AG04449 (cell line): ENCODE data around the gene RCAN3.

Source experiments
- CTCF ChIA-PET: fragments of 350-600 bp; formaldehyde crosslinking; extraction: SDS; loops from one replicate; lab custom pipeline; 2021; ENCODE audit warnings: antibody characterized with exemption; lab: Yijun Ruan, JAX
- POLR2A ChIA-PET: fragments of 400-600, 350-600 bp; formaldehyde crosslinking; extraction: SDS; loops from one replicate; lab custom pipeline; 2020; ENCODE audit warnings: antibody characterized with exemption, inconsistent platforms; lab: Yijun Ruan, JAX
- DNase-seq: peaks from one replicate; pipeline ENCODE4 v3.0.0-alpha.2; 2010; ENCODE audit warnings: low read depth, low spot score
- H3K4me3 ChIP-seq: 2 replicates; pipeline ENCODE4 v1.5.1; 2011; ENCODE audit warnings: low read depth, mild to moderate bottlenecking, control low read depth, low read length
- TF ChIP-seq, protein P1 (sequence below): IDR thresholded peaks from one replicate; pipeline ENCODE4 v1.5.1; 2011; ENCODE audit warnings: mild to moderate bottlenecking, moderate library complexity, low read length, control low read depth, inconsistent platforms; ENCODE audit not compliant: insufficient read depth; ENCODE audit errors: missing control alignments

RCAN3 gene

GRCh38 chr1:24558902-24559791 is 56.5 kb downstream of the RCAN3 start:
- ChIA-PET POLR2A (no interaction called here), CTCF (interaction anchor here (2.1 kb wide), 1 partner anchor 12 kb away, joined by 7 read pairs; no protein-coding TSS in a partner anchor)
- H3K4me3 ChIP-seq, result no peak overlapping the region
- DNase-seq, result no peak
- TF ChIP-seq, protein P1, sequence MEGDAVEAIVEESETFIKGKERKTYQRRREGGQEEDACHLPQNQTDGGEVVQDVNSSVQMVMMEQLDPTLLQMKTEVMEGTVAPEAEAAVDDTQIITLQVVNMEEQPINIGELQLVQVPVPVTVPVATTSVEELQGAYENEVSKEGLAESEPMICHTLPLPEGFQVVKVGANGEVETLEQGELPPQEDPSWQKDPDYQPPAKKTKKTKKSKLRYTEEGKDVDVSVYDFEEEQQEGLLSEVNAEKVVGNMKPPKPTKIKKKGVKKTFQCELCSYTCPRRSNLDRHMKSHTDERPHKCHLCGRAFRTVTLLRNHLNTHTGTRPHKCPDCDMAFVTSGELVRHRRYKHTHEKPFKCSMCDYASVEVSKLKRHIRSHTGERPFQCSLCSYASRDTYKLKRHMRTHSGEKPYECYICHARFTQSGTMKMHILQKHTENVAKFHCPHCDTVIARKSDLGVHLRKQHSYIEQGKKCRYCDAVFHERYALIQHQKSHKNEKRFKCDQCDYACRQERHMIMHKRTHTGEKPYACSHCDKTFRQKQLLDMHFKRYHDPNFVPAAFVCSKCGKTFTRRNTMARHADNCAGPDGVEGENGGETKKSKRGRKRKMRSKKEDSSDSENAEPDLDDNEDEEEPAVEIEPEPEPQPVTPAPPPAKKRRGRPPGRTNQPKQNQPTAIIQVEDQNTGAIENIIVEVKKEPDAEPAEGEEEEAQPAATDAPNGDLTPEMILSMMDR, result no peak

DNA sequence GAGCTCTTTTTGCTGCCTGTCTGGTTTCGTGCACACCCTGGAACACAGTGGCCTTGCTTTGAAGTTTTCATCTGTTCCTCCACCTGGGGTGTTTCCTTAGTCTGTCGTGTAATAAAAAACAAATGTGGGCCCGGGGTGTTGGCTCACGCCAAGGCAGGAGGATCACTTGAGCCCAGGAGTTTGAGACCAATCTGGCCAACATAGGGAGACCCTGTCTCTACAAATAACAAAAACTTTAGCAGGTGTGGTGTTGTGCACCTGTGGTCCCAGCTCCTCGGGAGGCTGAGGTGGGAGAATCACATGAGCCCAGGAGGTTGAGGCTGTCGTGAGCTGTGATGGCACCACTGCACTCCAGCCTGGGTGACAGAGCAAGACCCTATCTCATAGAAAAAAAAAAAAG is 57.7 kb downstream of the RCAN3 start:
- ChIA-PET CTCF (interaction anchor here (0.7 kb wide), 1 partner anchor 42 kb away, joined by 3 read pairs; no protein-coding TSS in a partner anchor), POLR2A (interaction anchor here (0.7 kb wide), 1 partner anchor 167 kb away, joined by 3 read pairs; no protein-coding TSS in a partner anchor)

GRCh38 chr1:24562625-24563024 is 60.0 kb downstream of the RCAN3 start:
- DNase-seq, result no peak
- ChIA-PET CTCF (interaction anchor here (1.7 to 1.9 kb wide), 2 partner anchors 11 to 24 kb away, joined by 4 to 8 read pairs; no protein-coding TSS in a partner anchor), POLR2A (no interaction called here)
- no peak overlapping the region for H3K4me3 ChIP-seq
- TF ChIP-seq, protein P1, result no peak

More for the DNA sequence above, 57.7 kb downstream of the RCAN3 start:
- no peak overlapping the region for H3K4me3 ChIP-seq
- TF ChIP-seq, protein P1, result no peak
- no peak for DNase-seq

DNA sequence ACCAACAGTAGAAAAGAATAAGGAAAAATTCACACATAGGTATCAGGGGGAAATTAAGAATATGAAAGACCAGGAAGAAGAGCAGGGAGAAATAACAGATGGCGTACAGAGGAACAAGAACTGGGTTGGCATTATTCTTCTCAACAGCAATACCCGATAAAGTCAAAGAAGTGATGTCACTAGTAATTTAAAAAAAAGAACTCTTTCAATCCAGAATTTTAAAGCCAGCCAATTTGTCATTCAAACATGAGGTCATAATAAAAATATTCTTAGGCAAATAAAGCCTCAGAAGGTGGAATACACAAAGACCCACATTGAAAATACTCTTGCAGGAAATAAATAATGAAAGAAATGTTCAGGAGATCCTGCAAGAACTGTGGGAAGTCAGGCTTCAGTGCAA is 62.1 kb downstream of the RCAN3 start:
- CTCF ChIA-PET, result interaction anchor here (2.3 kb wide), 1 partner anchor 23 kb away, joined by 7 read pairs; no protein-coding TSS in a partner anchor
- POLR2A ChIA-PET, result no interaction called here
- TF ChIP-seq, protein P1, result no peak
- no peak overlapping the region for H3K4me3 ChIP-seq
- no peak for DNase-seq

GRCh38 chr1:24566236-24566867 is 63.7 kb downstream of the RCAN3 start:
- POLR2A ChIA-PET, result no interaction called here

More at GRCh38 chr1:24566236-24566867, 63.7 kb downstream of the RCAN3 start:
- no peak overlapping the region for H3K4me3 ChIP-seq
- TF ChIP-seq, protein P1, result no peak
- no peak for DNase-seq
- CTCF ChIA-PET, result interaction anchor here (1.0 kb wide), 1 partner anchor 21 kb away, joined by 4 read pairs; no protein-coding TSS in a partner anchor
